Fibroblast of skin of right biceps (primary cell): Measurements from ENCODE around the gene HSPB9.

ENCODE experiments used
- DNase-seq: peaks from one replicate; pipeline ENCODE4 v3.0.0-alpha.2; 2013

HSPB9 gene

DNA sequence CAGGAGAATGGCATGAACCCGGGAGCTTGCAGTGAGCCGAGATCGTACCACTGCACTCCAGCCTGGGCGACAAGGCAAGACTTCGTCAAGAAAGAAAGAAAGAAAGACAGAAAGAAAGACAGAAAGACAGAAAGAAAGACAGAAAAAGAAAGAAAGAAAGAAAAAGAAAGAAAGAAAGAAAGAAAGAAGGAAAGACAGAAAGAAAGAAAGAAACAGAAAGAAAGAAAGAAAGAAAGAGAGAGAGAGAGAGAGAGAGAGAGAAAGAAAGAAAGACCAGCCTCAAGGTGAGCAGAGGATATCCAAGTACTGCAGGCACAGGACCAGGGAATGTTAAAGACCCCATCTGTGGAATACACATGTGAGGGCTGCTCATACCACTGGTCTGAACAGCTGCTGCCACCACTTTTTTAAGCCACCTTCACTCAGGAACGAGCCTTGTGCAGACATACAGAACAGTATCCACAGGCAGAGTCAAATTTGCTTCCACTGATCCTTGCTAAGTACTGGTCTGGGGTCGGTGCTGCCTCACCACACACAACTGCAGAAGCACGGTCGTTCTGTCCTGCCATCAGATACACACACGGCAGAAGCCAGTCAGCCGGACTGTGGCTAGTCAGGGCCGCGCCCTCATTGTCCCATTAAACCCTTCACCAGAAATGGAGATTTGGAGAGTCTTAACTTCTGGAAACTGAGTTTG lies 24.5 kb downstream of the HSPB9 start:
- DNase-seq = no peak

- DNase-seq = peak; percentile 32
These were observed 31.5 kb downstream of the HSPB9 start for GRCh38 chr17:42153919-42154742.

DNA sequence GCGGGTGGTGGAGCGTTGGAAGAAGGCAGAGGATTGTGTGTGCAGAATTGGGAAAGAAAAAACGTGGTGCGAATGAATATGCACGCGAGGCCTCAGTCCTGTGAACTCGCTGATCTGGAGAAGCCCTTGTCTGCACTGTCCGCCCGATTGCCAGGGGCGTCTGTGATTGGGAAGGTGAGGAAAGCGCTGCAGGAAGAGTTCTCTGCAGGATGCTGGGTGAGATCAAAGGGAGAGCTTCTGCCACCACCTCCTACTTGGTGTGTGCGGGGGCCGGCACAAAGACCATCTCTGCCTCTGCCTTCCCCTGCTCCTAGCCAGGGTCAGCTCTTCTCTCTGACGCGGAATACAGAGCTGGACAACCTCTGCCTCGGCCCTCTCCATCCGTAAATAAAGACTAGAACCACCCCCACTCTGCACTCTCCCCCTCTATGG lies 33.0 kb downstream of the HSPB9 start:
- no peak for DNase-seq

DNA sequence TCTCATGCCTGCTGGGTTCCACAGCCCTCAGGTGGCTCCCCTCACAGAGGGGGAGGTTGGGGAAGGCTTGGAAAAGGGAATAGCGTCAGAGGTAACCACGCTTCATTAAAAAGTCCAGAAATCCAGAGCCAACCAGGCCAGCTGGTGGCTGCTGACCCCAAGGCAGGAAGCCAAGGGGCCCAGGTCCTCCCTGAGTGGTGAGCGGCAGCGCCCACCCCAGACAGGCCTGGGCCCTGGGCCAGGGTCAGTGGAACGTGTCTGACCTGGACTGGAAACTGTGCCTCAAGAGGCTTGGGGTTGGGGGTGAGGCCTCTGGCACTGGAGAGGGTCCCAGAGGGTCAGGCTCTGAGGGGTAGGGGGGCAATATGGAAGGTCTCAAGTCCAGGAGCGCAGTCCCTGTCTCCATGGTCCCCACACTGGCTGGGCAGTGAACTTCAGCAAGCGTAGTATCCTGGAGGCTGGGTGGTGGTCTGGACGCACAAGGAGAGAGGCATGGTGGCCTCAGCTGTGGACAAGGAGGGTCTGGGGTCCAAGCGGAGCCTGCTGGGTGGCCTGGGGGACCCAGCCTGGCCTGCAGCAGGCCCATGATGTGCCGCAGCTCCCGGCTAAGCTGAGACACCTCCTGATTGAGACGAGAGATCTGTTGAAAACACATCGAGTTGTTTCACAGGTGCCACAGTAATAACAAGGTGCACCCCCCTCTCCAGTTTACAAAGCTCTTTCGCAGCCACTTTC lies 37.4 kb downstream of the HSPB9 start:
- DNase-seq = no peak

- no peak for DNase-seq
These were observed 37.9 kb downstream of the HSPB9 start for GRCh38 chr17:42160531-42160910.

GRCh38 chr17:42163113-42163512 lies 40.5 kb downstream of the HSPB9 start:
- no peak for DNase-seq

GRCh38 chr17:42163696-42164407 lies 41.2 kb downstream of the HSPB9 start:
- DNase-seq = no peak

DNA sequence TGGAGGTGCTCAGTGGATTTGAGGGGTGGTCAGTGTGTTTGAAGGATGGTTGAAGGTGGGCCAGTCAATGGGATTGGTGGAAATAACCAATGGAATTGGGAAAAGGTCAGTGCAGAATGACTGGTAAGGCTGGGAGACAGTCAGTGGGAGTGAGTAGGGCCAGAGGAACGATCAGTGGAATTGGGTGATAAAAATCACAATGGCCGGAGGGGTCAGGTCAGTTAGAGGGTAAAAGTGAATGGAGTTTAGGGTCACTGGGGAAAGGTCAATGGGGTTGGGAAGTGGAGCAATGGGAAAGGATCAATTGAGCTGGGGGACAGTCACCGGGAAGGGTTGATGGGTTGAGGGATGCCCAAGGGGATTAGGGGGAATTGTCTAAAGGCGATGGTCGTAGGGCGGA lies 43.1 kb downstream of the HSPB9 start:
- DNase-seq = no peak

DNA sequence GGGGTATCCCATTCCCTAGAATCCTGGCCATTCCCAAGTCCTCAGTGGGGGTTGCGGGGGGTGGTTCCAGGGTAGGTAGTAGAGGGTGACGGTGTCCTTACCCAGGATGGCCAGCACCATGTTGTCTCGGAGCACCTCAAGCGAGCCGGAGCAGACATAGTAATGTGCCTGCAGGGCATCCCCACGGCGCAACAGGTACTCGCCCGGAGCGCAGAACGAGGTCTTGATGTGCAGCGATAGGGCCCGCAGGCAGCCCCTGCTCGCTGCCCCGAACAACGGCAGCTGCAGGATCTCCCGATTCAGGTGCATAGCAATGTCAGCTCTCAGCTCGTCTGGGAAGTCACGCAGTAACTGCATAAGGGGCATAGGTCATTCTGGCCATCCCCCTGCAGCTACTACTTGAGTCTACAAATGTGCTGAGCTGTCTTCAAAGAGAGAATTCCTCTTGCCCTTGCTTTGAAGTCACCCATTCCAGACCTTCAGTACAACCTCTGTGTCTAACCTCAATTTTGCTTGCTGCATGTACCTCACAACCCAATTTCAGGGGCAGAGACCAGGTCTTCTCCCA lies 43.7 kb downstream of the HSPB9 start:
- DNase-seq = no peak

DNA sequence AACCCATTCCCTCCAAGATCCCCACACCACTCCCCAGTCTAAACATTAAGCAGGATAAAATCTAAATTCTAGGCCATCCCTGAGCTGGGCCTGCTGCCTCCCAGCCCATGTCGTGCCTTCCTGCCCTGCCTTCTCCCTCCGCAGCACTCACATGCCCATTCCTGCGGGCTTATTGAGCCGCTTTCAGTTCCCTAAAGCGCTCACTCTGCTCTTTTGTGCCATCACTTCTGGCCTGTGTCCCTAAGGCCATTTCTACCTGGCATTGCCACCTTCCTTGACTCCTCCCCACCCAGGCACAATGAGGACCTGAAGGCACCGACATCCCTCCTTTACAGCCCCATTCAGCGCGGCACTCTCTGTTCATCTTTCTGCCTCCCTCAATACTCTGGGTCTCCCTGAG lies 45.2 kb downstream of the HSPB9 start:
- DNase-seq = no peak

DNA sequence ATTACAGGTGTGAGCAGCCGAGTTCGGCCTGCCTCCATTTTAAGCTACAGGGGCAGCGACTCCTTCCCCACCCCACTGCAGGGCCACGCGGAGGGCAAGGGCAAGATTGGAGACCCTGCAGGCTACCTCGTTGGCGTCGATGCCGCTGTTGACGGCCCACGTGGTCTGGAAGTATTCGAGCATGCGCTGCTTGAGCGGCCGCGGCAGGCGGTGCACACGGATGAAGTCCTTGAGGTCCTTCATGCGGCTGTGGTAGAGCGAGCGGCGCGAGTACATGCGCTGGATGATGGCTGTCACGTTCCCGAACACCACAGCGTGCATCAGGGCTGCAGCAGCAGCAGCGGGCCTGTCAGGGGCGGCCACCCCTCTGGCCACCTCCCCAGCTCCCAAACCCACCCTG lies 46.7 kb downstream of the HSPB9 start:
- DNase-seq = no peak

DNA sequence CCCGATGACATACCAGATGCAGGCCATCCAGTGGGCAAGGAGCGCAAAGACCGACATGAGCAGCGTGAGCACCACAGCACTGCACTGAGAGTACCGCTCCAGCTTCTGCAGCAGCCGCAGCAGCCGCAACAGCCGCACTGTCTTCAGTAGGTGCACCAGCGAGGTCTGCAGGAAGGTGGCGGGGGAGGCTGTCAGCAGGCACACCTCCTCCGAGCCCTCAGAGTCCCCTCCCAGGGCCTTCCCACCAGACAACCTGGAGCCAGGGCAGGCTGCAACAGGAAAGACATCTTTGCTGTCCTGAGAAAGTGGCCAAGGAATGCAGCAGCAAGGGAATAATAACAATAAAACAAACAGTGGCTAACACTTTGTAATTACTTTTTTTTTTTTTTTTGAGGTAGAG lies 49.2 kb downstream of the HSPB9 start:
- DNase-seq = no peak
